HL-60 (cell line): ENCODE results near the gene ZFP82.

Source experiments
- DNase-seq, 2 experiments: peaks; one replicate each; pipeline ENCODE4 v3.0.0-alpha.2; 2010 to 2020; ENCODE audit warnings: low read depth in 1 of 2, low spot score in 1 of 2
- H3K27ac ChIP-seq: fragments of 250-450 bp; sonication (Bioruptor Pico); replicated peaks from 2 replicates; pipeline ENCODE4 v1.5.1; 2020; ENCODE audit warnings: mild to moderate bottlenecking, moderate library complexity
- H3K27me3 ChIP-seq: fragments of 250-450 bp; sonication (Bioruptor Pico); 2 replicates; pipeline ENCODE4 v1.5.1; 2021; ENCODE audit warnings: mild to moderate bottlenecking, moderate library complexity; ENCODE audit not compliant: insufficient read depth, poor library complexity, severe bottlenecking
- H3K4me3 ChIP-seq: replicated peaks from 2 replicates; pipeline ENCODE4 v1.5.1; 2011; ENCODE audit warnings: mild to moderate bottlenecking, control low read depth, low read length; ENCODE audit not compliant: insufficient read depth
- CTCF ChIP-seq: IDR thresholded peaks from one replicate; pipeline ENCODE4 v1.5.1; 2011; ENCODE audit warnings: low read length, control low read depth, inconsistent platforms; ENCODE audit not compliant: insufficient read depth
- GABPA ChIP-seq: IDR thresholded peaks from 2 replicates; pipeline ENCODE4 v1.6.1; 2012; ENCODE audit warnings: low read depth
- POLR2AphosphoS5 ChIP-seq: IDR thresholded peaks from 2 replicates; pipeline ENCODE4 v1.6.1; 2012; ENCODE audit warnings: low read depth
- SPI1 ChIP-seq: IDR thresholded peaks from 2 replicates; pipeline ENCODE4 v1.6.1; 2012; ENCODE audit warnings: low read depth, mild to moderate bottlenecking, borderline replicate concordance
- TF ChIP-seq, protein P1 (sequence below): IDR thresholded peaks from 2 replicates; pipeline ENCODE4 v1.6.1; 2012; ENCODE audit warnings: low read depth; ENCODE audit not compliant: insufficient replicate concordance

ZFP82 gene

GRCh38 chr19:36401475-36401874 lies 17.0 kb downstream of the ZFP82 start:
- Histone ChIP-seq H3K4me3 (no peak overlapping the region), H3K27me3 (no peaks in the 10 kb centered on the region), H3K27ac (no peak overlapping the region)
- TF ChIP-seq POLR2AphosphoS5: no peak
- TF ChIP-seq, protein P1, sequence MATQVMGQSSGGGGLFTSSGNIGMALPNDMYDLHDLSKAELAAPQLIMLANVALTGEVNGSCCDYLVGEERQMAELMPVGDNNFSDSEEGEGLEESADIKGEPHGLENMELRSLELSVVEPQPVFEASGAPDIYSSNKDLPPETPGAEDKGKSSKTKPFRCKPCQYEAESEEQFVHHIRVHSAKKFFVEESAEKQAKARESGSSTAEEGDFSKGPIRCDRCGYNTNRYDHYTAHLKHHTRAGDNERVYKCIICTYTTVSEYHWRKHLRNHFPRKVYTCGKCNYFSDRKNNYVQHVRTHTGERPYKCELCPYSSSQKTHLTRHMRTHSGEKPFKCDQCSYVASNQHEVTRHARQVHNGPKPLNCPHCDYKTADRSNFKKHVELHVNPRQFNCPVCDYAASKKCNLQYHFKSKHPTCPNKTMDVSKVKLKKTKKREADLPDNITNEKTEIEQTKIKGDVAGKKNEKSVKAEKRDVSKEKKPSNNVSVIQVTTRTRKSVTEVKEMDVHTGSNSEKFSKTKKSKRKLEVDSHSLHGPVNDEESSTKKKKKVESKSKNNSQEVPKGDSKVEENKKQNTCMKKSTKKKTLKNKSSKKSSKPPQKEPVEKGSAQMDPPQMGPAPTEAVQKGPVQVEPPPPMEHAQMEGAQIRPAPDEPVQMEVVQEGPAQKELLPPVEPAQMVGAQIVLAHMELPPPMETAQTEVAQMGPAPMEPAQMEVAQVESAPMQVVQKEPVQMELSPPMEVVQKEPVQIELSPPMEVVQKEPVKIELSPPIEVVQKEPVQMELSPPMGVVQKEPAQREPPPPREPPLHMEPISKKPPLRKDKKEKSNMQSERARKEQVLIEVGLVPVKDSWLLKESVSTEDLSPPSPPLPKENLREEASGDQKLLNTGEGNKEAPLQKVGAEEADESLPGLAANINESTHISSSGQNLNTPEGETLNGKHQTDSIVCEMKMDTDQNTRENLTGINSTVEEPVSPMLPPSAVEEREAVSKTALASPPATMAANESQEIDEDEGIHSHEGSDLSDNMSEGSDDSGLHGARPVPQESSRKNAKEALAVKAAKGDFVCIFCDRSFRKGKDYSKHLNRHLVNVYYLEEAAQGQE: no peak
- TF ChIP-seq SPI1: no peak
- no peak for TF ChIP-seq CTCF
- no peak for TF ChIP-seq GABPA
- no peak for DNase-seq

DNA sequence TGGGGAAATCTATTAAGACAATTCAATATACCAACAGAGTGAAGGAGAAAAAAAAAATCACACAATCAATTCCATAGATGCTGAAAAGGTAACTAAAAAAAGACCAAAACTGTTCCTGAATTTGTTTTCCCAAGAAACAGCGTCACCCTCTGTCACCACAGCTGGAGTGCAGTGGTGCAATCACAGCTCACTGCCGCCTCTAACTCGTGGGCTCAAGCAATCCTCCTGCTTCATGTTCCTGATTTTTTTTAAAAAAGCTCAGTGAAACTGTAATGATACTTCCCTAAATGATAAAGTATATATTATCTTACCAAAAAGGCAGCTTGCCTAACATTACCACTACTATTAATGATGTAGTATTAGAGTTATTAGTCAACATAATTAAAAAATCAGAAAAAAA lies 19.9 kb downstream of the ZFP82 start:
- TF ChIP-seq, protein P1: no peak
- TF ChIP-seq CTCF (no peak), GABPA (no peak), SPI1 (no peak), POLR2AphosphoS5 (no peak)
- Histone ChIP-seq H3K27ac (no peak overlapping the region), H3K27me3 (no peaks in the 10 kb centered on the region), H3K4me3 (no peak overlapping the region)
- DNase-seq: peak in 1 of 2 experiments; percentile 9

- TF ChIP-seq GABPA (no peak), POLR2AphosphoS5 (no peak), CTCF (no peak), SPI1 (no peak)
- TF ChIP-seq, protein P1: no peak
- H3K27me3 ChIP-seq: no peaks in the 10 kb centered on the region
Measured at GRCh38 chr19:36392916-36393673, 25.3 kb downstream of the ZFP82 start.

More at GRCh38 chr19:36392916-36393673, 25.3 kb downstream of the ZFP82 start:
- Histone ChIP-seq H3K4me3 (no peak overlapping the region), H3K27ac (no peak overlapping the region)
- no peak for DNase-seq
